GM19023 (cell line): ENCODE results near the gene RALGDS.

Experiments used
- ATAC-seq: cut with Tn5 transposase; IDR thresholded peaks from one replicate; pipeline ENCODE4 v1.9.1; 2021; ENCODE audit warnings: mild to moderate bottlenecking, moderate library complexity; ENCODE audit not compliant: unreplicated experiment

The RALGDS gene

GRCh38 chr9:133057006-133057405, 64.0 kb downstream of the RALGDS start:
- ATAC-seq, result no peak

GRCh38 chr9:133056533-133056932, 64.5 kb downstream of the RALGDS start:
- ATAC-seq, result no peak

GRCh38 chr9:133055788-133056420, 65.1 kb downstream of the RALGDS start:
- no peak for ATAC-seq

GRCh38 chr9:133054966-133055365, 66.1 kb downstream of the RALGDS start:
- no peak for ATAC-seq

- ATAC-seq, result no peak
Observed at GRCh38 chr9:133054194-133054890, 66.7 kb downstream of the RALGDS start.

- no peak for ATAC-seq
Observed at GRCh38 chr9:133051966-133052539, 69.0 kb downstream of the RALGDS start.

- ATAC-seq, result no peak
Observed at GRCh38 chr9:133051281-133051900, 69.6 kb downstream of the RALGDS start.

GRCh38 chr9:133050781-133051180, 70.3 kb downstream of the RALGDS start:
- ATAC-seq, result no peak

GRCh38 chr9:133050142-133050541, 70.9 kb downstream of the RALGDS start:
- no peak for ATAC-seq

GRCh38 chr9:133049043-133049442, 72.0 kb downstream of the RALGDS start:
- ATAC-seq, result no peak

- no peak for ATAC-seq
Observed at GRCh38 chr9:133048595-133048994, 72.4 kb downstream of the RALGDS start.
